ENCODE measurements around the gene ASMTL. TPM values are rescaled to one million over a fixed set of nuclear protein-coding genes. Genes with fewer than 3 reads are reported as not detected.

Gene ASMTL
- total and polyA plus RNA-seq, 2 experiments from 2014 or later = 53.7 to 61.2 TPM

DNA sequence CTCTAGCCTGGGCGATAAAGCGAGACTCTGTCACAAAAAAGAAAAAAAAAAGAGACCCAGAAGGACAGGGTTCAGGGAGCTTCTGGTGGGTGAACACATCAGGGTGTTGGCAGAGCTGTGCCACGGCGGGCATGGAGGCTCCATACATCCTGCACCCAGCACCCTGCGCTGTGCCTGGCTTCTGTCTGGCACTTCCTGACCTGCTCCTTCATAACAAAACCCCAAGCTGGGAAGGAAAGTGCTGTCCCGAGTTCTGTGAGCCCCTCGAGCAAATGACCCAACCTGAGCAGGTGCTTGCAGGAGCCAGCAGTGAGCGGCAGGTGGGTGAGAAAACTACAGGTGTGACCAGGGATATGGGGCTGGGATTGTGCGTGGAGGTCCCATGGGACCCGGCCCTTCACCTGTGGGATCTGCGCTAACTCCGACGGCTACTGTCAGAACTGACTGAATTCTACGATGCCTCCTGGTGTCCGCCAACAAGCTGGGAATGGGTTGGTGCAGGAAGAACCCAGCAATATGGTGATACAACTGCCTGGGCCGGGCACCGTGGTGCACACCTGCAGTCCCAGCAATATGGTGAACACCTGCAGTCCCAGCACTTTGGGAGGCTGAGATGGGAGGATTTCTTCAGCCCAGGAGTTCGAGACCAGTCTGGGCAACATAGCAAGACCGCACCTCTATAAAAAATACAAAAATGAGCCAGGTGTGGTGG lies 18.9 kb downstream of the ASMTL start:
- peaks cover 38% of the 10 kb centered on the region for H3K9me3 Mint-ChIP-seq

More for the DNA sequence above, 18.9 kb downstream of the ASMTL start:
- H3K36me3 ChIP-seq (ENCODE audit: insufficient read depth) = peaks cover 4% of the 10 kb centered on the region; the same call in 1 of the 2 replicates
- no peaks in the 10 kb centered on the region for H3K27me3 ChIP-seq (ENCODE audit: insufficient read depth)
- Mint-ChIP-seq H3K4me1 (no peaks in the 10 kb centered on the region; the same call in 2 of the 3 replicates), H3K27ac (no peak overlapping the region), H3K36me3 (ENCODE audit: low read depth) (peaks cover 64% of the 10 kb centered on the region), H3K4me3 (no peak overlapping the region), H3K27me3 (ENCODE audit: insufficient read depth, low read depth, poor library complexity) (peaks cover 10% of the 10 kb centered on the region)
- H2AFZ ChIP-seq = no peak overlapping the region
- no peaks in the 10 kb centered on the region for H3K9me2 ChIP-seq (ENCODE audit: insufficient read depth)
- no peak overlapping the region; the same call in 1 of the 2 replicates for H3K27ac ChIP-seq (ENCODE audit: low read depth)
- H3K4me1 ChIP-seq (ENCODE audit: insufficient read depth) = no peaks in the 10 kb centered on the region
- H4K20me1 ChIP-seq (replicated peaks; ENCODE audit: insufficient read depth) = peaks cover 12% of the 10 kb centered on the region
- TF ChIP-seq ZNF114 (CRISPR knock-in tag; IDR thresholded peaks at IDR 0.05) (no peak), ZNF331 (CRISPR knock-in tag; IDR thresholded peaks at IDR 0.05; ENCODE audit: low read depth) (no peak), JUNB (IDR thresholded peaks at IDR 0.05; ENCODE audit: unreplicated experiment) (no peak), POLR2AphosphoS5 (IDR thresholded peaks at IDR 0.05; ENCODE audit: low read depth) (no peak), STAT1 (IDR thresholded peaks at IDR 0.05; ENCODE audit: unreplicated experiment) (no peak), EZH2 (IDR thresholded peaks at IDR 0.05; ENCODE audit: low read depth, unreplicated experiment) (no peak), EZH2phosphoT487 (IDR thresholded peaks at IDR 0.05; ENCODE audit: unreplicated experiment) (no peak), NANOG (IDR thresholded peaks at IDR 0.05; ENCODE audit: borderline replicate concordance) (no peak), CREB1 (CRISPR knock-in tag; IDR thresholded peaks at IDR 0.05; ENCODE audit: low read depth) (no peak)
- TF ChIP-seq, protein P1, sequence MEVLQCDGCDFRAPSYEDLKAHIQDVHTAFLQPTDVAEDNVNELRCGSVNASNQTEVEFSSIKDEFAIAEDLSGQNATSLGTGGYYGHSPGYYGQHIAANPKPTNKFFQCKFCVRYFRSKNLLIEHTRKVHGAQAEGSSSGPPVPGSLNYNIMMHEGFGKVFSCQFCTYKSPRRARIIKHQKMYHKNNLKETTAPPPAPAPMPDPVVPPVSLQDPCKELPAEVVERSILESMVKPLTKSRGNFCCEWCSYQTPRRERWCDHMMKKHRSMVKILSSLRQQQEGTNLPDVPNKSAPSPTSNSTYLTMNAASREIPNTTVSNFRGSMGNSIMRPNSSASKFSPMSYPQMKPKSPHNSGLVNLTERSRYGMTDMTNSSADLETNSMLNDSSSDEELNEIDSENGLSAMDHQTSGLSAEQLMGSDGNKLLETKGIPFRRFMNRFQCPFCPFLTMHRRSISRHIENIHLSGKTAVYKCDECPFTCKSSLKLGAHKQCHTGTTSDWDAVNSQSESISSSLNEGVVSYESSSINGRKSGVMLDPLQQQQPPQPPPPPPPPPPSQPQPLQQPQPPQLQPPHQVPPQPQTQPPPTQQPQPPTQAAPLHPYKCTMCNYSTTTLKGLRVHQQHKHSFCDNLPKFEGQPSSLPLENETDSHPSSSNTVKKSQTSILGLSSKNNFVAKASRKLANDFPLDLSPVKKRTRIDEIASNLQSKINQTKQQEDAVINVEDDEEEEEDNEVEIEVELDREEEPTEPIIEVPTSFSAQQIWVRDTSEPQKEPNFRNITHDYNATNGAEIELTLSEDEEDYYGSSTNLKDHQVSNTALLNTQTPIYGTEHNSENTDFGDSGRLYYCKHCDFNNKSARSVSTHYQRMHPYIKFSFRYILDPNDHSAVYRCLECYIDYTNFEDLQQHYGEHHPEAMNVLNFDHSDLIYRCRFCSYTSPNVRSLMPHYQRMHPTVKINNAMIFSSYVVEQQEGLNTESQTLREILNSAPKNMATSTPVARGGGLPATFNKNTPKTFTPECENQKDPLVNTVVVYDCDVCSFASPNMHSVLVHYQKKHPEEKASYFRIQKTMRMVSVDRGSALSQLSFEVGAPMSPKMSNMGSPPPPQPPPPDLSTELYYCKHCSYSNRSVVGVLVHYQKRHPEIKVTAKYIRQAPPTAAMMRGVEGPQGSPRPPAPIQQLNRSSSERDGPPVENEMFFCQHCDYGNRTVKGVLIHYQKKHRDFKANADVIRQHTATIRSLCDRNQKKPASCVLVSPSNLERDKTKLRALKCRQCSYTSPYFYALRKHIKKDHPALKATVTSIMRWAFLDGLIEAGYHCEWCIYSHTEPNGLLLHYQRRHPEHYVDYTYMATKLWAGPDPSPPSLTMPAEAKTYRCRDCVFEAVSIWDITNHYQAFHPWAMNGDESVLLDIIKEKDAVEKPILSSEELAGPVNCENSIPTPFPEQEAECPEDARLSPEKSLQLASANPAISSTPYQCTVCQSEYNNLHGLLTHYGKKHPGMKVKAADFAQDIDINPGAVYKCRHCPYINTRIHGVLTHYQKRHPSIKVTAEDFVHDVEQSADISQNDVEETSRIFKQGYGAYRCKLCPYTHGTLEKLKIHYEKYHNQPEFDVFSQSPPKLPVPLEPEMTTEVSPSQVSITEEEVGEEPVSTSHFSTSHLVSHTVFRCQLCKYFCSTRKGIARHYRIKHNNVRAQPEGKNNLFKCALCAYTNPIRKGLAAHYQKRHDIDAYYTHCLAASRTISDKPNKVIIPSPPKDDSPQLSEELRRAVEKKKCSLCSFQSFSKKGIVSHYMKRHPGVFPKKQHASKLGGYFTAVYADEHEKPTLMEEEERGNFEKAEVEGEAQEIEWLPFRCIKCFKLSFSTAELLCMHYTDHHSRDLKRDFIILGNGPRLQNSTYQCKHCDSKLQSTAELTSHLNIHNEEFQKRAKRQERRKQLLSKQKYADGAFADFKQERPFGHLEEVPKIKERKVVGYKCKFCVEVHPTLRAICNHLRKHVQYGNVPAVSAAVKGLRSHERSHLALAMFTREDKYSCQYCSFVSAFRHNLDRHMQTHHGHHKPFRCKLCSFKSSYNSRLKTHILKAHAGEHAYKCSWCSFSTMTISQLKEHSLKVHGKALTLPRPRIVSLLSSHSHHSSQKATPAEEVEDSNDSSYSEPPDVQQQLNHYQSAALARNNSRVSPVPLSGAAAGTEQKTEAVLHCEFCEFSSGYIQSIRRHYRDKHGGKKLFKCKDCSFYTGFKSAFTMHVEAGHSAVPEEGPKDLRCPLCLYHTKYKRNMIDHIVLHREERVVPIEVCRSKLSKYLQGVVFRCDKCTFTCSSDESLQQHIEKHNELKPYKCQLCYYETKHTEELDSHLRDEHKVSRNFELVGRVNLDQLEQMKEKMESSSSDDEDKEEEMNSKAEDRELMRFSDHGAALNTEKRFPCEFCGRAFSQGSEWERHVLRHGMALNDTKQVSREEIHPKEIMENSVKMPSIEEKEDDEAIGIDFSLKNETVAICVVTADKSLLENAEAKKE (CRISPR knock-in tag; IDR thresholded peaks at IDR 0.05) = no peak
- TF ChIP-seq, protein P2, sequence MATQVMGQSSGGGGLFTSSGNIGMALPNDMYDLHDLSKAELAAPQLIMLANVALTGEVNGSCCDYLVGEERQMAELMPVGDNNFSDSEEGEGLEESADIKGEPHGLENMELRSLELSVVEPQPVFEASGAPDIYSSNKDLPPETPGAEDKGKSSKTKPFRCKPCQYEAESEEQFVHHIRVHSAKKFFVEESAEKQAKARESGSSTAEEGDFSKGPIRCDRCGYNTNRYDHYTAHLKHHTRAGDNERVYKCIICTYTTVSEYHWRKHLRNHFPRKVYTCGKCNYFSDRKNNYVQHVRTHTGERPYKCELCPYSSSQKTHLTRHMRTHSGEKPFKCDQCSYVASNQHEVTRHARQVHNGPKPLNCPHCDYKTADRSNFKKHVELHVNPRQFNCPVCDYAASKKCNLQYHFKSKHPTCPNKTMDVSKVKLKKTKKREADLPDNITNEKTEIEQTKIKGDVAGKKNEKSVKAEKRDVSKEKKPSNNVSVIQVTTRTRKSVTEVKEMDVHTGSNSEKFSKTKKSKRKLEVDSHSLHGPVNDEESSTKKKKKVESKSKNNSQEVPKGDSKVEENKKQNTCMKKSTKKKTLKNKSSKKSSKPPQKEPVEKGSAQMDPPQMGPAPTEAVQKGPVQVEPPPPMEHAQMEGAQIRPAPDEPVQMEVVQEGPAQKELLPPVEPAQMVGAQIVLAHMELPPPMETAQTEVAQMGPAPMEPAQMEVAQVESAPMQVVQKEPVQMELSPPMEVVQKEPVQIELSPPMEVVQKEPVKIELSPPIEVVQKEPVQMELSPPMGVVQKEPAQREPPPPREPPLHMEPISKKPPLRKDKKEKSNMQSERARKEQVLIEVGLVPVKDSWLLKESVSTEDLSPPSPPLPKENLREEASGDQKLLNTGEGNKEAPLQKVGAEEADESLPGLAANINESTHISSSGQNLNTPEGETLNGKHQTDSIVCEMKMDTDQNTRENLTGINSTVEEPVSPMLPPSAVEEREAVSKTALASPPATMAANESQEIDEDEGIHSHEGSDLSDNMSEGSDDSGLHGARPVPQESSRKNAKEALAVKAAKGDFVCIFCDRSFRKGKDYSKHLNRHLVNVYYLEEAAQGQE (IDR thresholded peaks at IDR 0.05; ENCODE audit: unreplicated experiment) = no peak
- TF ChIP-seq, protein P3, sequence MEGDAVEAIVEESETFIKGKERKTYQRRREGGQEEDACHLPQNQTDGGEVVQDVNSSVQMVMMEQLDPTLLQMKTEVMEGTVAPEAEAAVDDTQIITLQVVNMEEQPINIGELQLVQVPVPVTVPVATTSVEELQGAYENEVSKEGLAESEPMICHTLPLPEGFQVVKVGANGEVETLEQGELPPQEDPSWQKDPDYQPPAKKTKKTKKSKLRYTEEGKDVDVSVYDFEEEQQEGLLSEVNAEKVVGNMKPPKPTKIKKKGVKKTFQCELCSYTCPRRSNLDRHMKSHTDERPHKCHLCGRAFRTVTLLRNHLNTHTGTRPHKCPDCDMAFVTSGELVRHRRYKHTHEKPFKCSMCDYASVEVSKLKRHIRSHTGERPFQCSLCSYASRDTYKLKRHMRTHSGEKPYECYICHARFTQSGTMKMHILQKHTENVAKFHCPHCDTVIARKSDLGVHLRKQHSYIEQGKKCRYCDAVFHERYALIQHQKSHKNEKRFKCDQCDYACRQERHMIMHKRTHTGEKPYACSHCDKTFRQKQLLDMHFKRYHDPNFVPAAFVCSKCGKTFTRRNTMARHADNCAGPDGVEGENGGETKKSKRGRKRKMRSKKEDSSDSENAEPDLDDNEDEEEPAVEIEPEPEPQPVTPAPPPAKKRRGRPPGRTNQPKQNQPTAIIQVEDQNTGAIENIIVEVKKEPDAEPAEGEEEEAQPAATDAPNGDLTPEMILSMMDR (conservative IDR thresholded peaks at IDR 0.05; ENCODE audit: low read depth in 2 of 2) = no peak
- TF ChIP-seq, protein P4, sequence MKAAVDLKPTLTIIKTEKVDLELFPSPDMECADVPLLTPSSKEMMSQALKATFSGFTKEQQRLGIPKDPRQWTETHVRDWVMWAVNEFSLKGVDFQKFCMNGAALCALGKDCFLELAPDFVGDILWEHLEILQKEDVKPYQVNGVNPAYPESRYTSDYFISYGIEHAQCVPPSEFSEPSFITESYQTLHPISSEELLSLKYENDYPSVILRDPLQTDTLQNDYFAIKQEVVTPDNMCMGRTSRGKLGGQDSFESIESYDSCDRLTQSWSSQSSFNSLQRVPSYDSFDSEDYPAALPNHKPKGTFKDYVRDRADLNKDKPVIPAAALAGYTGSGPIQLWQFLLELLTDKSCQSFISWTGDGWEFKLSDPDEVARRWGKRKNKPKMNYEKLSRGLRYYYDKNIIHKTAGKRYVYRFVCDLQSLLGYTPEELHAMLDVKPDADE (IDR thresholded peaks at IDR 0.05) = no peak
- H3K4me3 ChIP-seq = no peak overlapping the region
- no peak; the same call in 2 of the 3 replicates for ATAC-seq
- no peaks in the 10 kb centered on the region; the same call in 1 of the 2 replicates for H3K79me2 ChIP-seq (replicated peaks; ENCODE audit: insufficient read depth)
- DNase-seq (ENCODE audit: low spot score) = no peak
- H3K4me2 ChIP-seq = no peak overlapping the region
- no peaks in the 10 kb centered on the region for H3F3A ChIP-seq (replicated peaks; ENCODE audit: low read depth)

Data from GM23338 (cell line).